ENCODE data around the gene UVSSA. TPM values are rescaled to one million over a fixed set of nuclear protein-coding genes. Genes with fewer than 3 reads are reported as not detected.
A peak's percentile ranks its signal among the peaks of the same experiment; 100 is the strongest.

Gene UVSSA
- total RNA-seq, 4 donors from 2014 or later: 8.5 to 13.2 (median 12.3) TPM

GRCh38 chr4:1368421-1369090 lies 21.5 kb downstream of the UVSSA start:
- intact Hi-C loops (cut with DNase I; ENCODE audit: low total_unique reads): no loop called here
- Histone ChIP-seq H3K4me1 (no peaks in the 10 kb centered on the region), H3K27me3 (no peaks in the 10 kb centered on the region), H3K9me3 (no peaks in the 10 kb centered on the region), H3K36me3 (peaks cover 0 to 23% of the 10 kb centered on the region in 2 donors), H3K27ac (no peak overlapping the region), H3K4me3 (no peak overlapping the region)
- DNase-seq (peak in 1 of 2 donors; percentile 3), ATAC-seq (no peak)
- in situ Hi-C loops (cut with MboI; ENCODE audit: low sequenced_read_pairs in 4 of 4): loop anchor here in 3 of 4 donors (25.0 kb wide), 2 partner anchors 231 to 269 kb away; no protein-coding TSS in a partner anchor
- no peak for TF ChIP-seq CTCF (IDR thresholded peaks at IDR 0.05 in 4 of 5, conservative IDR thresholded peaks at IDR 0.05 in 1 of 5)
- no peak for TF ChIP-seq POLR2A (IDR thresholded peaks at IDR 0.05)

- TF ChIP-seq CTCF (IDR thresholded peaks at IDR 0.05 in 4 of 5, conservative IDR thresholded peaks at IDR 0.05 in 1 of 5) (no peak), POLR2A (IDR thresholded peaks at IDR 0.05) (no peak)
- no peak overlapping the region for H3K27ac ChIP-seq
- H3K27me3 ChIP-seq: no peaks in the 10 kb centered on the region
- no peak for ATAC-seq
- DNase-seq: peak in 1 of 2 donors; percentile 7
- no peaks in the 10 kb centered on the region for H3K9me3 ChIP-seq
- in situ Hi-C loops (cut with MboI; ENCODE audit: low sequenced_read_pairs in 4 of 4) (loop anchor here in 3 of 4 donors (25.0 kb wide), 2 partner anchors 232 to 268 kb away; no protein-coding TSS in a partner anchor), intact Hi-C loops (cut with DNase I; ENCODE audit: low total_unique reads) (no loop called here)
- no peaks in the 10 kb centered on the region for H3K4me1 ChIP-seq
- no peak overlapping the region for H3K4me3 ChIP-seq
- peaks cover 0 to 23% of the 10 kb centered on the region in 2 donors for H3K36me3 ChIP-seq
Measured at GRCh38 chr4:1369091-1369450, 22.1 kb downstream of the UVSSA start.

- intact Hi-C loops (cut with DNase I; ENCODE audit: low total_unique reads): no loop called here
- no peaks in the 10 kb centered on the region for H3K27me3 ChIP-seq
- DNase-seq (no peak), ATAC-seq (no peak)
- in situ Hi-C loops (cut with MboI; ENCODE audit: low sequenced_read_pairs in 4 of 4): loop anchor here in 3 of 4 donors (25.0 kb wide), 2 partner anchors 232 to 268 kb away; no protein-coding TSS in a partner anchor
- no peaks in the 10 kb centered on the region for H3K9me3 ChIP-seq
- no peak overlapping the region for H3K27ac ChIP-seq
- TF ChIP-seq POLR2A (IDR thresholded peaks at IDR 0.05) (no peak), CTCF (IDR thresholded peaks at IDR 0.05 in 4 of 5, conservative IDR thresholded peaks at IDR 0.05 in 1 of 5) (no peak)
- H3K4me1 ChIP-seq: no peaks in the 10 kb centered on the region
- no peak overlapping the region for H3K4me3 ChIP-seq
- H3K36me3 ChIP-seq: peaks cover 0 to 23% of the 10 kb centered on the region in 2 donors
Measured at GRCh38 chr4:1369479-1370079, 22.6 kb downstream of the UVSSA start.

GRCh38 chr4:1370321-1371124 lies 23.5 kb downstream of the UVSSA start:
- Histone ChIP-seq H3K27me3 (no peaks in the 10 kb centered on the region), H3K4me1 (no peaks in the 10 kb centered on the region), H3K4me3 (no peak overlapping the region), H3K36me3 (peaks cover 0 to 23% of the 10 kb centered on the region in 2 donors), H3K9me3 (no peaks in the 10 kb centered on the region), H3K27ac (no peak overlapping the region)
- TF ChIP-seq CTCF (IDR thresholded peaks at IDR 0.05 in 4 of 5, conservative IDR thresholded peaks at IDR 0.05 in 1 of 5) (no peak), POLR2A (IDR thresholded peaks at IDR 0.05) (no peak)
- in situ Hi-C loops (cut with MboI; ENCODE audit: low sequenced_read_pairs in 4 of 4) (loop anchor here in 3 of 4 donors (25.0 kb wide), 2 partner anchors 233 to 267 kb away; no protein-coding TSS in a partner anchor), intact Hi-C loops (cut with DNase I; ENCODE audit: low total_unique reads) (no loop called here)
- ATAC-seq (no peak), DNase-seq (peak in 1 of 2 donors; percentile 8)

Data from gastrocnemius medialis (tissue), 4 donors.